BJ (cell line): ENCODE measurements around the gene ORMDL1. TPM values are rescaled to one million over a fixed set of nuclear protein-coding genes. Genes with fewer than 3 reads are reported as not detected.

Experiments used
- CTCF ChIA-PET: fragments of 350-600 bp; formaldehyde crosslinking; extraction: SDS; loops from one replicate; lab custom pipeline; 2021; ENCODE audit warnings: antibody characterized with exemption, inconsistent platforms; lab: Yijun Ruan, JAX
- POLR2A ChIA-PET: fragments of 300-600 bp; sonication (Branson Sonifier 250); formaldehyde crosslinking; extraction: SDS; loops from one replicate; lab custom pipeline; 2021; ENCODE audit warnings: antibody characterized with exemption; lab: Charles Lee
- DNase-seq: peaks from one replicate; pipeline ENCODE4 v3.0.0-alpha.2; 2011; ENCODE audit warnings: low read depth
- H3K27me3 ChIP-seq: 2 replicates; pipeline ENCODE4 v1.6.0; 2011; ENCODE audit warnings: low read length; ENCODE audit not compliant: control insufficient read depth, insufficient read depth
- H3K36me3 ChIP-seq: 2 replicates; pipeline ENCODE4 v1.5.1; 2011; ENCODE audit warnings: low read length; ENCODE audit not compliant: control insufficient read depth, insufficient read depth
- H3K4me3 ChIP-seq: 2 replicates; pipeline ENCODE4 v1.5.1; 2011; ENCODE audit warnings: low read depth, mild to moderate bottlenecking, control low read depth, low read length
- polyA plus RNA-seq: library from polyadenylated mRNA; depleted of rRNA; stranded (reverse); fragments of >200 nt; gene quantifications from 2 replicates; pipeline ENCODE4 v1.2.3, GENCODE V29; 2011
- TF ChIP-seq, protein P1 (sequence below): IDR thresholded peaks from 2 replicates; pipeline ENCODE4 v1.5.1; 2011; ENCODE audit warnings: low read depth, mild to moderate bottlenecking, control low read depth, inconsistent platforms, low read length, moderate library complexity; ENCODE audit not compliant: insufficient read depth

ORMDL1 gene
- polyA plus RNA-seq, 1 experiment, result 39.6 TPM

DNA sequence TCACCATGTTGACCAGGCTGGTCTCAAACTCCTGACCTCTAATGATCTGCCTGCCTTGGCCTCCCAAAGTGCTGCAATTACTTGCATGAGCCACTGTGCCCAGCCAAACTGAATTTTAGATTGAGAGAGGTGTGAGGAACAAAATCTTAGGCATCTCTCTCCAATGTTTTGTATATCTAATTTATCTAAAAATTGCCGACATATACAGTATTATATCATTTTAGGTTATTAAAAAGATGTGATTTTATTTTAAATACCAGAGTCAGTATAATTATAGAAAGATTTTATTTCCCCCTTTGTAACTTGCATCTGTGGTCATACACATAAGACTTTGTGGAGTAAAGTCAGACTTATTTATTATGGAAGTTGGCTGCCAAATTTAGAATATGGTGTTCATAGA lies 10.2 kb upstream of the ORMDL1 start:
- Histone ChIP-seq H3K27me3 (no peaks in the 10 kb centered on the region), H3K4me3 (no peak overlapping the region), H3K36me3 (no peaks in the 10 kb centered on the region)
- DNase-seq, result no peak
- CTCF ChIA-PET, result interaction anchor here (2.2 kb wide), 1 partner anchor 277 kb away, joined by 7 read pairs; no protein-coding TSS in a partner anchor
- TF ChIP-seq, protein P1, sequence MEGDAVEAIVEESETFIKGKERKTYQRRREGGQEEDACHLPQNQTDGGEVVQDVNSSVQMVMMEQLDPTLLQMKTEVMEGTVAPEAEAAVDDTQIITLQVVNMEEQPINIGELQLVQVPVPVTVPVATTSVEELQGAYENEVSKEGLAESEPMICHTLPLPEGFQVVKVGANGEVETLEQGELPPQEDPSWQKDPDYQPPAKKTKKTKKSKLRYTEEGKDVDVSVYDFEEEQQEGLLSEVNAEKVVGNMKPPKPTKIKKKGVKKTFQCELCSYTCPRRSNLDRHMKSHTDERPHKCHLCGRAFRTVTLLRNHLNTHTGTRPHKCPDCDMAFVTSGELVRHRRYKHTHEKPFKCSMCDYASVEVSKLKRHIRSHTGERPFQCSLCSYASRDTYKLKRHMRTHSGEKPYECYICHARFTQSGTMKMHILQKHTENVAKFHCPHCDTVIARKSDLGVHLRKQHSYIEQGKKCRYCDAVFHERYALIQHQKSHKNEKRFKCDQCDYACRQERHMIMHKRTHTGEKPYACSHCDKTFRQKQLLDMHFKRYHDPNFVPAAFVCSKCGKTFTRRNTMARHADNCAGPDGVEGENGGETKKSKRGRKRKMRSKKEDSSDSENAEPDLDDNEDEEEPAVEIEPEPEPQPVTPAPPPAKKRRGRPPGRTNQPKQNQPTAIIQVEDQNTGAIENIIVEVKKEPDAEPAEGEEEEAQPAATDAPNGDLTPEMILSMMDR, result no peak
- POLR2A ChIA-PET, result no interaction called here

DNA sequence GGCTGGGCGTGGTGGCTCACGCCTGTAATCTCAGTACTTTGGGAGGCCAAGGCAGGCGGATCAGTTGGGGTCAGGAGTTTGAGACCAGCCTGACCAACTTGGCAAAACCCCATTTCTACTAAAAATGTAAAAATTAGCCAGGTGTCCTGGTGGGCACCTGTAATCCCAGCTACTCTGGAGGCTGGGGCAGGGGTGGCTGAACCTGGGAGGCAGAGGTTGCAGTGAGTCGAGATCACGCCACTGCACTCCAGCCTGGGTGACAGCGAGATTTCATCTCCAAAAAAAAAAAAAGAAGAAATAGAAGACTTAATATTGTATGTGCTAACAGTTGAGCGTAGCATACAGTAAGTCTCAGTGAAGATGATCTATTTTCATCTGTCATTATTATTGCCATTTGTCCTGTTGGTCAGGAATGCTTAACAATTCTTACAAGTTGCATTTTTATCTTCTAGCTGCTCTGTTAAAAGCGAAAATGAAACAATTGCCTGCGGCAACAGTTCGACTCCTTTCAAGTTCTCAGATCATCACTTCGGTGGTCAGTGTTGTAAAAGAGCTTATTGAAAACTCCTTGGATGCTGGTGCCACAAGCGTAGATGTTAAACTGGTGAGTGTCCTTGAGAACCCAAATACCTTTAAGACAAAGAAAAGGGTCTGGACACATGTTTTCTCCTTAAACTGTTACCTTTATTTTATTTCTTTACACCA lies 7.4 kb upstream of the ORMDL1 start:
- Histone ChIP-seq H3K4me3 (no peak overlapping the region), H3K36me3 (no peaks in the 10 kb centered on the region), H3K27me3 (no peaks in the 10 kb centered on the region)
- no peak for DNase-seq
- TF ChIP-seq, protein P1, result no peak
- POLR2A ChIA-PET, result no interaction called here
- CTCF ChIA-PET, result no interaction called here

DNA sequence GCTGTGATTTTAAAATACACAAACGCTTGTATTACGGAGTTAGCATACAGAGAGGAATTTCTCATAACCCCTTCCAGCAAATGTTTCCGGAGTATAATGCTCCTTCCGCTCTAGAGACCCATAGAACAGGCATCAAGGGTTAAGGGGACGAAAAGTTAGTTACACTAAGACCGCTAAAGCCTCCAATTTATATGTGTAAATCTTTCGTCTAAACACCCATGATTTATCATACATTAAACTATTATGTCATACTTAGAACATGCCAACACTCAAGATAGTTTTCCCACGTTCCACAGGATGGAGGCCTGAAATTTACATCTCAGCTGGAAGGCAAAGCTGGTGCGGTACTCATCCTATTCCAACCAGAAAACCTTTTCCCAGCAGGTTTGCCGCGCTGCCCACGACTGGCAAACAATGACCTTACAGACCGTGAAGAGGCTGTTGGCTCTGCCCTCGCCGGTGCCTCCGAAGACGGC lies 650 bp downstream of the ORMDL1 start:
- CTCF ChIA-PET, result interaction anchor here (0.9 to 1.6 kb wide), 4 partner anchors 15 to 537 kb away, joined by 3 to 6 read pairs (median 4); partner anchors contain the start of genes HIBCH and OSGEPL1
- TF ChIP-seq, protein P1, result no peak
- H3K36me3 ChIP-seq, result peaks cover 4% of the 10 kb centered on the region; the same call in 1 of the 2 replicates
- POLR2A ChIA-PET, result no interaction called here
- DNase-seq, result no peak
- no peaks in the 10 kb centered on the region for H3K27me3 ChIP-seq
- peak overlapping the region; percentile 64 for H3K4me3 ChIP-seq

DNA sequence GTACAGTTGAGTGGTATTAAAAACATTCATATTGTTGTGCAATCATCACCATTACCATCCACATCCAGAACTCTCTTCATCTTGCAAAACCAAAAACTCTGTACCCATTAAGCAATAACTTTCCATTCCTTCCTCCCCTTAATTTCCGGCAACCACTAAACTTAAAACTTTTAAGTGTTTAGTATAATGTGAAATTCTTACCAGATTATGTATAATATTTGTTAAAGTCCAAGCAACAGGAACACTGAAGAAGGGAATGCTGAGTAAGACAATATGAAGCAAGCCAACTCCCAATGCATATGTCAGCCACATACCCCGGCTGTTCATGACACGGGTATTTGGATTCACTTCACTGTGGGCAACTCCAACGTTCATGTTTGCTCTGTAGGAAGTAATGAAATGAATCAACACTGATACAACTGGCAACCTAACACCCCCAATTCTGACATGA lies 1.9 kb downstream of the ORMDL1 start:
- H3K27me3 ChIP-seq, result no peaks in the 10 kb centered on the region
- no peak for DNase-seq
- TF ChIP-seq, protein P1, result no peak
- H3K36me3 ChIP-seq, result peaks cover 4% of the 10 kb centered on the region; the same call in 1 of the 2 replicates
- ChIA-PET CTCF (interaction anchor here (0.6 kb wide), 1 partner anchor 286 kb away, joined by 3 read pairs; no protein-coding TSS in a partner anchor), POLR2A (no interaction called here)
- H3K4me3 ChIP-seq, result peak overlapping the region; percentile 20

DNA sequence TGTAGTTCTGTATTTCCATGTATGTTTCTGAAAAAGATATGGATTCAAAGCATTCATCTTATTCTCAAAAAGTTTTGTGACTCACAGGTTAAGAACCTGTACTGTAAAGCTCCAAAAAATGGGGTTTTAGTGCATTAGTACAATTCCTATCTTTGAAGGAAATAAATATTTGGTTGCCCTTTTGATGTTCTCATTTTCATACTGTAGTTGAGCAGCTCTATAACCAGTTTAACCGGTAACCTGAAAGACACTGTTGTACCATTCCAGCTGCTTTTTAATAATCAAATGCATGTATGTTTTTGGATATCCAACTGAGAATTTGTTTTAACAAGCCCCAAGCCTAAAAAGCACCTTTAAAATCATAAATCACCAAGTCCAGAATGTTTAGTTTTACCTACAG lies 11.9 kb downstream of the ORMDL1 start:
- no peaks in the 10 kb centered on the region for H3K27me3 ChIP-seq
- no peak overlapping the region for H3K4me3 ChIP-seq
- no peak for DNase-seq
- ChIA-PET CTCF (interaction anchor here (1.3 to 2.7 kb wide), 2 partner anchors 9 to 10 kb away, joined by 4 to 10 read pairs; partner anchors contain the start of gene OSGEPL1), POLR2A (no interaction called here)
- peaks cover 7% of the 10 kb centered on the region for H3K36me3 ChIP-seq
- TF ChIP-seq, protein P1, result no peak
